SK-N-SH (cell line): Measurements from ENCODE around the gene STRN. TPM values are rescaled to one million over a fixed set of nuclear protein-coding genes. Genes with fewer than 3 reads are reported as not detected.

Source experiments
- CTCF ChIA-PET: fragments of 300-600, 350-600 bp; formaldehyde crosslinking; extraction: SDS; loops from one replicate; lab custom pipeline; 2021; lab: Yijun Ruan, JAX
- POLR2A ChIA-PET: fragments of 350-600 bp; sonication (Branson Sonifier 250); formaldehyde crosslinking; extraction: SDS; loops from one replicate; lab custom pipeline; 2020; ENCODE audit warnings: antibody characterized with exemption, inconsistent platforms; lab: Yijun Ruan, JAX
- DNase-seq: peaks from one replicate; pipeline ENCODE4 v3.0.0; 2012
- H2AFZ ChIP-seq: fragments of 200-600 bp; sonication (generic); 2 replicates; pipeline ENCODE4 v1.8.1; 2016; ENCODE audit warnings: antibody characterized with exemption, mild to moderate bottlenecking, low read depth
- H3F3A ChIP-seq: fragments of 200-600 bp; sonication (generic); replicated peaks from 2 replicates; pipeline ENCODE3; 2016; ENCODE audit warnings: antibody characterized with exemption, mild to moderate bottlenecking; ENCODE audit not compliant: insufficient read depth
- H3K27ac ChIP-seq, 2 experiments: fragments of 200-500 bp in 1 of 2; fragments of 200-600 bp in 1 of 2; sonication (Bioruptor generic) in 1 of 2; sonication (generic), shearing (Covaris generic) in 1 of 2; 2 replicates each; pipeline versions ENCODE4 v1.5.1 to v1.6.1; 2014 to 2016; ENCODE audit warnings: low read depth in 2 of 2, inconsistent platforms in 1 of 2, low read length in 1 of 2, mild to moderate bottlenecking in 1 of 2, mixed read lengths in 1 of 2
- H3K27me3 ChIP-seq: fragments of 200-600 bp; sonication (generic), shearing (Covaris generic); 2 replicates; pipeline ENCODE4 v1.6.1; 2016; ENCODE audit warnings: mixed run types; ENCODE audit not compliant: insufficient read depth
- H3K36me3 ChIP-seq, 2 experiments: fragments of 200-500 bp in 1 of 2; fragments of 200-600 bp in 1 of 2; sonication (Bioruptor generic) in 1 of 2; sonication (generic) in 1 of 2; replicated peaks in 1 of 2; 2 replicates each; pipeline versions ENCODE3 to v1.5.1; 2014 to 2016; ENCODE audit warnings: low read length in 1 of 2, mild to moderate bottlenecking in 1 of 2; ENCODE audit not compliant: insufficient read depth in 2 of 2, control insufficient read depth in 1 of 2
- H3K4me1 ChIP-seq, 2 experiments: fragments of 200-500 bp in 1 of 2; fragments of 200-600 bp in 1 of 2; sonication (Bioruptor generic) in 1 of 2; sonication (generic), shearing (Covaris generic) in 1 of 2; 2 replicates each; pipeline versions ENCODE4 v1.5.1 to v1.6.1; 2014 to 2016; ENCODE audit warnings: low read depth in 1 of 2, low read length in 1 of 2, mixed run types in 1 of 2; ENCODE audit not compliant: insufficient read depth in 2 of 2, control insufficient read depth in 1 of 2
- H3K4me2 ChIP-seq: fragments of 200-600 bp; sonication (generic), shearing (Covaris generic); 2 replicates; pipeline ENCODE4 v1.6.1; 2017; ENCODE audit warnings: mixed run types
- H3K4me3 ChIP-seq, 2 experiments: fragments of 200-500 bp in 1 of 2; fragments of 200-600 bp in 1 of 2; sonication (Bioruptor generic) in 1 of 2; sonication (generic), shearing (Covaris generic) in 1 of 2; 2 replicates each; pipeline versions ENCODE4 v1.5.1 to v1.8.1; 2014 to 2016; ENCODE audit warnings: low read depth in 2 of 2, inconsistent platforms in 1 of 2, low read length in 1 of 2, mild to moderate bottlenecking in 1 of 2, mixed read lengths in 1 of 2, moderate library complexity in 1 of 2
- H3K79me2 ChIP-seq: fragments of 200-600 bp; sonication (generic); 2 replicates; pipeline ENCODE4 v1.8.1; 2017; ENCODE audit warnings: mild to moderate bottlenecking; ENCODE audit not compliant: insufficient read depth
- H3K9ac ChIP-seq: fragments of 200-600 bp; sonication (generic); 2 replicates; pipeline ENCODE4 v1.6.1; 2017; ENCODE audit warnings: mixed run types
- H3K9me2 ChIP-seq: fragments of 200-600 bp; sonication (generic); 2 replicates; pipeline ENCODE4 v1.6.1; 2017; ENCODE audit warnings: mixed run types
- H3K9me3 ChIP-seq: fragments of 200-600 bp; sonication (generic); 2 replicates; pipeline ENCODE4 v1.6.1; 2017; ENCODE audit warnings: mixed run types, mild to moderate bottlenecking, moderate library complexity
- H4K20me1 ChIP-seq: fragments of 200-600 bp; sonication (generic); 2 replicates; pipeline ENCODE4 v1.6.1; 2017; ENCODE audit warnings: mild to moderate bottlenecking, mixed run types; ENCODE audit not compliant: insufficient read depth
- ELF1 ChIP-seq: IDR thresholded peaks from 2 replicates; pipeline ENCODE4 v1.4.0; 2012
- EP300 ChIP-seq, 2 experiments: IDR thresholded peaks; 2 replicates each; pipeline versions ENCODE4 v1.4.0 to v1.6.1; 2012; ENCODE audit warnings: borderline replicate concordance in 1 of 2, low read depth in 1 of 2, low read length in 1 of 2
- FOSL2 ChIP-seq: IDR thresholded peaks from 2 replicates; pipeline ENCODE4 v1.4.0; 2012; ENCODE audit warnings: low read depth, mild to moderate bottlenecking, moderate library complexity, borderline replicate concordance
- GATA2 ChIP-seq: sonication (generic); formaldehyde crosslinking; IDR thresholded peaks from 2 replicates; pipeline ENCODE4 v1.5.0; 2020; ENCODE audit warnings: mild to moderate bottlenecking, missing genetic modification reagents
- JUND ChIP-seq: IDR thresholded peaks from 2 replicates; pipeline ENCODE4 v1.4.0; 2012
- NFIC ChIP-seq: IDR thresholded peaks from 2 replicates; pipeline ENCODE4 v1.4.0; 2012; ENCODE audit warnings: borderline replicate concordance
- POLR2AphosphoS5 ChIP-seq: IDR thresholded peaks from 2 replicates; pipeline ENCODE4 v1.6.1; 2012; ENCODE audit warnings: low read depth, low read length
- RCOR1 ChIP-seq: fragments of 150-350 bp; IDR thresholded peaks from 2 replicates; pipeline ENCODE4 v1.6.1; 2017; ENCODE audit warnings: antibody characterized with exemption, low read length
- REST ChIP-seq: IDR thresholded peaks from 2 replicates; pipeline ENCODE4 v1.6.1; 2012; ENCODE audit warnings: mild to moderate bottlenecking, low read depth, low read length, moderate library complexity
- RFX5 ChIP-seq: IDR thresholded peaks from 2 replicates; pipeline ENCODE4 v1.6.1; 2012; ENCODE audit warnings: mild to moderate bottlenecking, improper control_type of control experiment, low read length
- RXRA ChIP-seq: IDR thresholded peaks from 2 replicates; pipeline ENCODE4 v1.4.0; 2012; ENCODE audit warnings: low read depth, mild to moderate bottlenecking, borderline replicate concordance
- SIN3A ChIP-seq: IDR thresholded peaks from 2 replicates; pipeline ENCODE4 v1.6.1; 2012; ENCODE audit warnings: low read depth, mild to moderate bottlenecking, low read length, moderate library complexity, borderline replicate concordance
- SMC3 ChIP-seq: IDR thresholded peaks from 2 replicates; pipeline ENCODE4 v1.6.1; 2012; ENCODE audit warnings: low read depth, low read length, improper control_type of control experiment
- TAF1 ChIP-seq: IDR thresholded peaks from 2 replicates; pipeline ENCODE4 v1.6.1; 2012; ENCODE audit warnings: low read depth, mild to moderate bottlenecking, low read length, moderate library complexity, borderline replicate concordance
- USF1 ChIP-seq: IDR thresholded peaks from 2 replicates; pipeline ENCODE4 v1.4.0; 2012; ENCODE audit warnings: low read depth, borderline replicate concordance
- USF2 ChIP-seq: fragments of 150-350 bp; IDR thresholded peaks from 2 replicates; pipeline ENCODE4 v1.6.1; 2017; ENCODE audit warnings: antibody characterized with exemption, low read length, low read depth, borderline replicate concordance
- YY1 ChIP-seq: IDR thresholded peaks from 2 replicates; pipeline ENCODE4 v1.4.0; 2012; ENCODE audit warnings: low read depth, mild to moderate bottlenecking
- WGBS: methylation state at CpG from one replicate; pipeline ENCODE4 v1.1.6; 2017; ENCODE audit warnings: low lambda C conversion rate; 5-methylcytosine and 5-hydroxymethylcytosine counted together
- polyA plus RNA-seq, 3 experiments: library from polyadenylated mRNA; depleted of rRNA; stranded (reverse); fragments of >200 nt; gene quantifications; 2 replicates each; pipeline ENCODE4 v1.2.3, GENCODE V29; 2012
- TF ChIP-seq, protein P1 (sequence below): IDR thresholded peaks from 2 replicates; pipeline ENCODE4 v1.4.0; 2012; ENCODE audit warnings: low read depth

STRN gene
- polyA plus RNA-seq, 1 of the 3 experiments (the other 2 are of a cell fraction) = 4.8 TPM

- H3K27me3 ChIP-seq = no peaks in the 10 kb centered on the region
- H3K4me3 ChIP-seq = no peak overlapping the region
- no peaks in the 10 kb centered on the region for H4K20me1 ChIP-seq
- TF ChIP-seq USF1 (no peak), YY1 (no peak), SIN3A (no peak), FOSL2 (no peak), RCOR1 (no peak), POLR2AphosphoS5 (no peak), TAF1 (no peak), NFIC (no peak), USF2 (no peak), RXRA (no peak), RFX5 (no peak)
- no peak overlapping the region for H2AFZ ChIP-seq
- no peaks in the 10 kb centered on the region for H3K9me3 ChIP-seq
- H3K79me2 ChIP-seq = no peaks in the 10 kb centered on the region
- H3K36me3 ChIP-seq = peaks cover 0 to 10% of the 10 kb centered on the region in 2 experiments
- WGBS = 91% methylated on average over 8 of the region's 8 CpGs
- no peaks in the 10 kb centered on the region for H3K4me1 ChIP-seq
- H3F3A ChIP-seq = peaks cover 7% of the 10 kb centered on the region
- H3K27ac ChIP-seq = no peak overlapping the region
- H3K9me2 ChIP-seq = no peaks in the 10 kb centered on the region
- no peak for DNase-seq
- ChIA-PET POLR2A (interaction anchor here (1.2 kb wide), 1 partner anchor 9 kb away, joined by 3 read pairs; the partner anchor contains the start of gene STRN), CTCF (interaction anchor here (1.0 kb wide), 1 partner anchor 125 kb away, joined by 3 read pairs; no protein-coding TSS in a partner anchor)
- no peak overlapping the region for H3K9ac ChIP-seq
- H3K4me2 ChIP-seq = no peak overlapping the region
These were observed 9.0 kb upstream of the STRN start for GRCh38 chr2:36975306-36975705.

DNA sequence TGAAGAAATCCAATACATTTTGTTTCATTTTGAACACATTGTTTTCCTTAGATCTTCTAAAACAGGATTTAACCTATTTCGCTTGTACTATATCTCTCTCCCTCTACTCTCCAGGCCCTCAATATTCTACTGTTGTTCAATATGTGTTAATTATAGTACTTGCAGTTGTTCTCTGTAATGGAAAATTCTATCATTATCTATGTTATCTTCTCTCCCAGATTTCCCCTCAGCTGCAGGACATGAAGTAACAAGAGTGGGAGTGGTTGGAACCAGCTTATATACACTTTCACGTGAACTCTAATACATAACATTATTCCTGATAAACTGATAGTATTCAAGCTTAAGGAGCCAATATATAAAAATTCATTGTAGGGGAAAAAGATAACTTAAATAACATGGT lies 7.0 kb upstream of the STRN start:
- ChIA-PET POLR2A (no interaction called here), CTCF (interaction anchor here (1.0 kb wide), 2 partner anchors 9 to 11 kb away, joined by 3 to 5 read pairs; no protein-coding TSS in a partner anchor)
- no peak overlapping the region for H2AFZ ChIP-seq
- H3K4me3 ChIP-seq = no peak overlapping the region
- TF ChIP-seq SMC3 (no peak), REST (no peak), RCOR1 (no peak), EP300 (IDR thresholded peaks at IDR 0.05; ENCODE audit: borderline replicate concordance in 1 of 2, low read depth in 1 of 2, low read length in 1 of 2) (no peak), ELF1 (no peak), GATA2 (CRISPR knock-in tag) (no peak), JUND (no peak)
- TF ChIP-seq, protein P1, sequence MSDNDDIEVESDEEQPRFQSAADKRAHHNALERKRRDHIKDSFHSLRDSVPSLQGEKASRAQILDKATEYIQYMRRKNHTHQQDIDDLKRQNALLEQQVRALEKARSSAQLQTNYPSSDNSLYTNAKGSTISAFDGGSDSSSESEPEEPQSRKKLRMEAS = no peak
- no peak for DNase-seq
- H4K20me1 ChIP-seq = no peaks in the 10 kb centered on the region
- no peaks in the 10 kb centered on the region for H3K27me3 ChIP-seq
- H3F3A ChIP-seq = peaks cover 7% of the 10 kb centered on the region
- 85% methylated on average over 2 of the region's 2 CpGs for WGBS
- H3K36me3 ChIP-seq = no peaks in the 10 kb centered on the region
- H3K79me2 ChIP-seq = no peaks in the 10 kb centered on the region
- no peaks in the 10 kb centered on the region for H3K9me3 ChIP-seq
- no peaks in the 10 kb centered on the region for H3K9me2 ChIP-seq
- no peak overlapping the region for H3K9ac ChIP-seq
- H3K4me1 ChIP-seq = no peaks in the 10 kb centered on the region
- no peak overlapping the region for H3K4me2 ChIP-seq
- no peak overlapping the region for H3K27ac ChIP-seq
